ENCODE results near the gene HBG2. TPM values are rescaled to one million over a fixed set of nuclear protein-coding genes. Genes with fewer than 3 reads are reported as not detected.

Gene HBG2
- total and polyA plus RNA-seq, 12 donors: 0.12 to 1.0 (median 0.43) TPM; not detected in 8

DNA sequence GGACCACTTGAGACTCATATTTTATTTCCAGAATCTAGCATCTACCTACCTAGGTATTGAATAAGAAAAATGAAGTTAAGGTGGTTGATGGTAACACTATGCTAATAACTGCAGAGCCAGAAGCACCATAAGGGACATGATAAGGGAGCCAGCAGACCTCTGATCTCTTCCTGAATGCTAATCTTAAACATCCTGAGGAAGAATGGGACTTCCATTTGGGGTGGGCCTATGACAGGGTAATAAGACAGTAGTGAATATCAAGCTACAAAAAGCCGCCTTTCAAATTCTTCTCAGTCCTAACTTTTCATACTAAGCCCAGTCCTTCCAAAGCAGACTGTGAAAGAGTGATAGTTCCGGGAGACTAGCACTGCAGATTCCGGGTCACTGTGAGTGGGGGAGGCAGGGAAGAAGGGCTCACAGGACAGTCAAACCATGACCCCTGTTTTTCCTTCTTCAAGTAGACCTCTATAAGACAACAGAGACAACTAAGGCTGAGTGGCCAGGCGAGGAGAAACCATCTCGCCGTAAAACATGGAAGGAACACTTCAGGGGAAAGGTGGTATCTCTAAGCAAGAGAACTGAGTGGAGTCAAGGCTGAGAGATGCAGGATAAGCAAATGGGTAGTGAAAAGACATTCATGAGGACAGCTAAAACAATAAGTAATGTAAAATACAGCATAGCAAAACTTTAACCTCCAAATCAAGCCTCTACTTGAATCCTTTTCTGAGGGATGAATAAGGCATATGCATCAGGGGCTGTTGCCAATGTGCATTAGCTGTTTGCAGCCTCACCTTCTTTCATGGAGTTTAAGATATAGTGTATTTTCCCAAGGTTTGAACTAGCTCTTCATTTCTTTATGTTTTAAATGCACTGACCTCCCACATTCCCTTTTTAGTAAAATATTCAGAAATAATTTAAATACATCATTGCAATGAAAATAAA, 29.8 kb downstream of the HBG2 start:
- intact Hi-C loops (cut with DNase I): no loop called here
- H3K4me1 ChIP-seq: no peaks in the 10 kb centered on the region
- H3K9me3 ChIP-seq: peaks cover 0 to 9% (median 0%) of the 10 kb centered on the region in 11 donors
- no peaks in the 10 kb centered on the region for H3K36me3 ChIP-seq
- peaks cover 0 to 8% (median 0%) of the 10 kb centered on the region in 7 donors for H3K27me3 ChIP-seq
- H3K4me3 ChIP-seq: no peak overlapping the region
- no peak overlapping the region for H3K27ac ChIP-seq
- 64 to 71% methylated on average over 6 of the region's 6 CpGs for WGBS, 2 donors
- ATAC-seq (peak in 4 of 8 donors; percentile 79 to 88 (median 85)), DNase-seq (no peak)
- TF ChIP-seq, protein P1, sequence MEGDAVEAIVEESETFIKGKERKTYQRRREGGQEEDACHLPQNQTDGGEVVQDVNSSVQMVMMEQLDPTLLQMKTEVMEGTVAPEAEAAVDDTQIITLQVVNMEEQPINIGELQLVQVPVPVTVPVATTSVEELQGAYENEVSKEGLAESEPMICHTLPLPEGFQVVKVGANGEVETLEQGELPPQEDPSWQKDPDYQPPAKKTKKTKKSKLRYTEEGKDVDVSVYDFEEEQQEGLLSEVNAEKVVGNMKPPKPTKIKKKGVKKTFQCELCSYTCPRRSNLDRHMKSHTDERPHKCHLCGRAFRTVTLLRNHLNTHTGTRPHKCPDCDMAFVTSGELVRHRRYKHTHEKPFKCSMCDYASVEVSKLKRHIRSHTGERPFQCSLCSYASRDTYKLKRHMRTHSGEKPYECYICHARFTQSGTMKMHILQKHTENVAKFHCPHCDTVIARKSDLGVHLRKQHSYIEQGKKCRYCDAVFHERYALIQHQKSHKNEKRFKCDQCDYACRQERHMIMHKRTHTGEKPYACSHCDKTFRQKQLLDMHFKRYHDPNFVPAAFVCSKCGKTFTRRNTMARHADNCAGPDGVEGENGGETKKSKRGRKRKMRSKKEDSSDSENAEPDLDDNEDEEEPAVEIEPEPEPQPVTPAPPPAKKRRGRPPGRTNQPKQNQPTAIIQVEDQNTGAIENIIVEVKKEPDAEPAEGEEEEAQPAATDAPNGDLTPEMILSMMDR (IDR thresholded peaks at IDR 0.05): no peak

DNA sequence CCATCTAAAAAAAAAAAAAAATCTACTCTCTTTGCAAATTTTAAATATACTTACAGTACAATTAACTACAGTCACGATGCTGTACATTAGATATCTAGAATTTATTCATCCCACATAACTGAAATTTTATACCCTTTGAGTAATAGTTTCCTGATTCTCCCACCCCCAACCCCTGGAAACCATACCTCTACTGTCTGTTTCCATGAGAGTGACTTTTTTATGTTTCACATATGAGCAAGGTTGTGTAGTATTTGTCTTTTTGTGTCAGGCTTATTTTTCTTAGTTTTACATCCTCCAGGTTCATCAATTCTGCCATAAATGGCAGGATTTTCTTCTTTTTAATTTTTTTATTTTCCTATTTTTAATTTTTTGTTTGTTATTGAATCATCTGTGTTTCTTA, 30.9 kb downstream of the HBG2 start:
- Histone ChIP-seq H3K4me3 (no peak overlapping the region), H3K36me3 (no peaks in the 10 kb centered on the region), H3K4me1 (no peaks in the 10 kb centered on the region), H3K27ac (no peak overlapping the region), H3K27me3 (peaks cover 0 to 8% (median 0%) of the 10 kb centered on the region in 7 donors), H3K9me3 (peaks cover 0 to 9% (median 0%) of the 10 kb centered on the region in 11 donors)
- 63 to 65% methylated on average over 1 of the region's 1 CpG for WGBS, 2 donors
- ATAC-seq (no peak), DNase-seq (no peak)
- intact Hi-C loops (cut with DNase I): no loop called here
- TF ChIP-seq, protein P1 (IDR thresholded peaks at IDR 0.05): no peak

DNA sequence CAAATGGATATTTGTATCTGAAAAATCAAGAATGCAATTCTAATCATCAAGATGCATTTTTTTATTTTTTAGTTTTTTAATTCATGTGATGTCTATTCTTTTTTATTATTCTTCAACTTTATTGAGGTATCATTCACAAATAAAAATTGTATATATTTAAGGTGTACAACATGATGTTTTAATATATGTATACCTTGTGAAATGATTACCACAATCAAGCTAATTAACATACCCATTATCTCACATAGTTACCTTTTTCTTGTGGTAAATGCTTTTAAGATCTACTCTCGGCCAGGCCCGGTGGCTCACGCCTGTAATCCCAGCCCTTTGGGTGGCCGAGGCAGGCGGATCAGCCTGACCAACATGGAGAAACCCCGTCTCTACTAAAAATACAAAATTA, 31.4 kb downstream of the HBG2 start:
- Histone ChIP-seq H3K27me3 (peaks cover 0 to 8% (median 0%) of the 10 kb centered on the region in 7 donors), H3K27ac (no peak overlapping the region), H3K36me3 (no peaks in the 10 kb centered on the region), H3K4me1 (no peaks in the 10 kb centered on the region), H3K9me3 (peaks cover 0 to 9% (median 0%) of the 10 kb centered on the region in 11 donors), H3K4me3 (no peak overlapping the region)
- ATAC-seq (no peak), DNase-seq (no peak)
- WGBS, 2 donors: 90 to 94% methylated on average over 6 of the region's 6 CpGs
- intact Hi-C loops (cut with DNase I): no loop called here
- TF ChIP-seq, protein P1 (IDR thresholded peaks at IDR 0.05): no peak

DNA sequence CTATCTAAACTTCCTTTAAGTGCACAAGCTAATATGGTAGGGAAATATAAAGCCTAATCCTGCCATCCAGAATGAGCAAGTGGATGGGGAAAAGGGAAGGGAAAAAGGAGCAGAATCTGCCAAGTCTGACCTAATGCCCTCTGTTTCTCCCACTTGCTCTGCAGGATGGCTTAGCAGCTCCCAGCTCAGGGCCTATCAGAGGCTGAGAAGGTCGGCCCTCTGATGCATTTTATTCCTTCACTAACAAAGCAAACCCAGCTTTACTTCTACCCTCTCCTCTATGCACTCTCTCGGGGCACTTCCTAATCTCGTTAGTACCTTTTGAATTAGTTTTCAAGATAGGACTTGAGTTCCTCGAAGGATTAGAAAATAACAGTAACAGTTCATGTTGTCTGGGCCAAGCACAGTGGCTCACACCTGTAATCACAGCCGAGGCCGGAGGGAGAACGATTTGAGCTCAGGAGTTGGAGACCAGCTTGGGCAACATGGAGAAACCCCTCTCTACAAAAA, 44.1 kb downstream of the HBG2 start:
- no peak overlapping the region for H3K27ac ChIP-seq
- no peaks in the 10 kb centered on the region for H3K9me3 ChIP-seq
- 38 to 51% methylated on average over 7 of the region's 7 CpGs for whole genome bisulfite sequencing, 2 donors
- no peak for DNase-seq
- H3K36me3 ChIP-seq: no peaks in the 10 kb centered on the region
- TF ChIP-seq, protein P1 (IDR thresholded peaks at IDR 0.05): no peak
- intact Hi-C loops (cut with DNase I): no loop called here
- no peak overlapping the region for H3K4me3 ChIP-seq
- H3K4me1 ChIP-seq: no peaks in the 10 kb centered on the region
- no peaks in the 10 kb centered on the region for H3K27me3 ChIP-seq
- ATAC-seq: no peak
